Endothelial cell of umbilical vein (primary cell): ENCODE results near the gene RARRES2. TPM values are rescaled to one million over a fixed set of nuclear protein-coding genes. Genes with fewer than 3 reads are reported as not detected.

Source experiments
- BruUV-seq: library from RNA; stranded (reverse); fragments of 400-500 nt; replicated peaks from 2 replicates; lab custom pipeline; 2021; lab: Mats Ljungman, UMichigan
- CTCF ChIA-PET: fragments of 300-600, 350-600 bp; sonication (Branson Sonifier 250); formaldehyde crosslinking; loops from one replicate; lab custom pipeline; 2021; ENCODE audit warnings: antibody characterized with exemption, inconsistent platforms; lab: Charles Lee
- POLR2A ChIA-PET: fragments of 300-600, 350-600 bp; sonication (Branson Sonifier 250); formaldehyde crosslinking; loops from one replicate; lab custom pipeline; 2021; ENCODE audit warnings: antibody characterized with exemption, inconsistent platforms; lab: Charles Lee
- DNase-seq: peaks from one replicate; pipeline ENCODE4 v3.0.0-alpha.2; 2011; ENCODE audit warnings: low read depth, low spot score
- FAIRE-seq: peaks from 2 replicates; lab custom pipeline; 2011; peaks lifted over from hg19 to GRCh38; lab: Jason Lieb, UNC
- H2AFZ ChIP-seq: 2 replicates; pipeline ENCODE4 v1.6.0; 2012; ENCODE audit warnings: low read depth, low read length, control low read depth, inconsistent platforms
- H3K27ac ChIP-seq: 2 replicates; pipeline ENCODE4 v1.5.1; 2011; ENCODE audit warnings: low read depth, mild to moderate bottlenecking, control low read depth, low read length, moderate library complexity; ENCODE audit not compliant: insufficient read depth
- H3K27me3 ChIP-seq, 2 experiments: 2 replicates each; pipeline versions ENCODE4 v1.6.0 to v1.6.1; 2011; ENCODE audit warnings: low read length in 2 of 2, mixed read lengths in 1 of 2; ENCODE audit not compliant: control insufficient read depth in 2 of 2, insufficient read depth in 2 of 2
- H3K36me3 ChIP-seq, 2 experiments: 2 replicates in 1 of 2; 3 replicates in 1 of 2; pipeline ENCODE4 v1.5.1; 2011; ENCODE audit warnings: low read length in 2 of 2, mild to moderate bottlenecking in 1 of 2, moderate library complexity in 1 of 2; ENCODE audit not compliant: control insufficient read depth in 2 of 2, insufficient read depth in 2 of 2; ENCODE audit errors: extremely low read depth in 1 of 2
- H3K4me1 ChIP-seq: 3 replicates; pipeline ENCODE4 v1.5.1; 2011; ENCODE audit warnings: mild to moderate bottlenecking, low read length; ENCODE audit not compliant: control insufficient read depth, insufficient read depth; ENCODE audit errors: extremely low read depth
- H3K4me2 ChIP-seq: 2 replicates; pipeline ENCODE4 v1.6.1; 2011; ENCODE audit warnings: low read length, control low read depth, mixed read lengths; ENCODE audit not compliant: insufficient read depth
- H3K4me3 ChIP-seq, 3 experiments: fragments of 200-600 bp in 1 of 3; sonication (generic), shearing (Covaris generic) in 1 of 3; replicated peaks in 1 of 3; 2 replicates each; pipeline ENCODE4 v1.5.1; 2011 to 2016; ENCODE audit warnings: control low read depth in 3 of 3, low read length in 3 of 3, mild to moderate bottlenecking in 2 of 3, inconsistent platforms in 1 of 3, low read depth in 1 of 3, moderate library complexity in 1 of 3; ENCODE audit not compliant: insufficient read depth in 1 of 3
- H3K79me2 ChIP-seq: 2 replicates; pipeline ENCODE4 v1.6.0; 2012; ENCODE audit warnings: low read length, inconsistent platforms; ENCODE audit not compliant: control insufficient read depth, insufficient read depth
- H3K9ac ChIP-seq: replicated peaks from 2 replicates; pipeline ENCODE3; 2011; ENCODE audit warnings: low read length, control low read depth; ENCODE audit not compliant: insufficient read depth; ENCODE audit errors: extremely low read depth
- H3K9me1 ChIP-seq: replicated peaks from 3 replicates; pipeline ENCODE4 v1.6.0; 2011; ENCODE audit warnings: mild to moderate bottlenecking, low read length; ENCODE audit not compliant: control insufficient read depth, insufficient read depth; ENCODE audit errors: extremely low read depth
- H3K9me3 ChIP-seq: replicated peaks from 2 replicates; pipeline ENCODE4 v1.5.1; 2012; ENCODE audit warnings: low read length, inconsistent platforms; ENCODE audit not compliant: control insufficient read depth, insufficient read depth
- H4K20me1 ChIP-seq: replicated peaks from 2 replicates; pipeline ENCODE3; 2011; ENCODE audit warnings: mild to moderate bottlenecking, low read length; ENCODE audit not compliant: control insufficient read depth, insufficient read depth; ENCODE audit errors: extremely low read depth
- EZH2 ChIP-seq: IDR thresholded peaks from 2 replicates; pipeline ENCODE4 v1.6.1; 2012; ENCODE audit warnings: borderline replicate concordance, low read depth, mild to moderate bottlenecking, moderate library complexity, low read length, inconsistent platforms; ENCODE audit not compliant: severe bottlenecking
- FOS ChIP-seq: IDR thresholded peaks from 2 replicates; pipeline ENCODE4 v1.6.1; 2011; ENCODE audit warnings: mild to moderate bottlenecking, low read length, moderate library complexity, borderline replicate concordance; ENCODE audit not compliant: insufficient read depth
- GATA2 ChIP-seq: IDR thresholded peaks from 2 replicates; pipeline ENCODE4 v1.7.0; 2011; ENCODE audit warnings: low read depth, mild to moderate bottlenecking, moderate library complexity, mixed read lengths, low read length; ENCODE audit not compliant: insufficient read length, insufficient read depth
- JUN ChIP-seq: IDR thresholded peaks from 2 replicates; pipeline ENCODE4 v1.6.1; 2011; ENCODE audit warnings: borderline replicate concordance, low read depth; ENCODE audit not compliant: insufficient read length, insufficient read depth
- MYC ChIP-seq: IDR thresholded peaks from one replicate; pipeline ENCODE4 v1.6.1; 2011; ENCODE audit warnings: mild to moderate bottlenecking, low read depth, low read length
- POLR2A ChIP-seq: IDR thresholded peaks from 2 replicates; pipeline ENCODE4 v1.6.1; 2012; ENCODE audit warnings: low read depth, mild to moderate bottlenecking, control low read depth, low read length
- POLR2AphosphoS5 ChIP-seq: IDR thresholded peaks from 2 replicates; pipeline ENCODE4 v1.6.1; 2012; ENCODE audit warnings: low read depth, mild to moderate bottlenecking, control low read depth, low read length, moderate library complexity; ENCODE audit not compliant: insufficient read depth
- dilution Hi-C: fragments of 300-500 bp; cut with MboI; formaldehyde crosslinking; loops from one replicate; pipeline ENCODE4 v1.15.0; 2019; ENCODE audit warnings: low sequenced_read_pairs; ENCODE audit not compliant: extremely low pct_ligation_motif_present
- intact Hi-C: fragments of 100-400 bp; cut with micrococcal nuclease; formaldehyde crosslinking; loops from one replicate; pipeline ENCODE4 v1.10.0; 2022
- polyA plus RNA-seq, 4 experiments: library from polyadenylated mRNA; depleted of rRNA in 3 of 4; stranded (reverse) in 3 of 4; unstranded in 1 of 4; fragments of >200 nt; gene quantifications; 2 replicates each; pipeline versions ENCODE4 v1.2.1 to v1.2.3, GENCODE V29; 2011 to 2012; ENCODE audit warnings: missing spikeins in 1 of 4
- total RNA-seq: library from RNA; stranded (reverse); gene quantifications from 2 replicates; pipeline ENCODE4 v1.2.3, GENCODE V29; 2021
- TF ChIP-seq, protein P1 (sequence below), 2 donors: IDR thresholded peaks; 1 replicate in 1 of 2; 2 replicates in 1 of 2; pipeline ENCODE4 v1.5.1; 2011; ENCODE audit warnings: low read length in 2 of 2, mild to moderate bottlenecking in 2 of 2, moderate library complexity in 2 of 2, control low read depth in 1 of 2, inconsistent platforms in 1 of 2, low read depth in 1 of 2; ENCODE audit not compliant: insufficient read depth in 1 of 2; ENCODE audit errors: extremely low read depth in 1 of 2
- TF ChIP-seq, protein P2 (sequence below): IDR thresholded peaks from 2 replicates; pipeline ENCODE4 v1.6.1; 2011; ENCODE audit not compliant: insufficient read depth, insufficient read length

Gene RARRES2
- total and polyA plus RNA-seq, 2 donors (not counting 3 experiments of a cell fraction or from before 2014, with no cell fraction given) = not detected

DNA sequence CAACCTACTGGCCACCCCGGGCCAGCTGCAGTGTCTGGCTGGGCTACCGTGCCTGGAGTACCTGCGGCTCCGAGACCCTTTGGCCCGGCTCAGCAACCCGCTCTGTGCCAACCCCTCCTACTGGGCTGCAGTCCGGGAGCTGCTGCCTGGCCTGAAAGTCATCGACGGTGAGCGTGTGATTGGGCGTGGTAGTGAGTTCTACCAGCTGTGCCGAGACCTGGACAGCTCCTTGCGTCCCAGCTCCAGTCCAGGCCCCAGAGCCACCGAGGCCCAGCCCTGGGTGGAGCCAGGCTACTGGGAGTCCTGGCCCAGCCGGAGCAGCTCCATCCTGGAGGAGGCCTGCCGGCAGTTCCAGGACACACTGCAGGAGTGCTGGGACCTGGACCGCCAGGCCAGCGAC, 4.2 kb downstream of the RARRES2 start:
- dilution Hi-C loops (no loop called here), intact Hi-C loops (no loop called here)
- H3K27ac ChIP-seq = no peak overlapping the region
- no peak overlapping the region for H3K4me2 ChIP-seq
- no peak overlapping the region for H3K9ac ChIP-seq
- no peaks in the 10 kb centered on the region for H3K9me1 ChIP-seq
- FAIRE-seq (no peak), DNase-seq (no peak)
- H3K4me3 ChIP-seq = no peak overlapping the region
- H3K36me3 ChIP-seq = no peaks in the 10 kb centered on the region
- ChIA-PET CTCF (no interaction called here), POLR2A (no interaction called here)
- H3K27me3 ChIP-seq = peaks cover 16 to 19% of the 10 kb centered on the region in 2 experiments
- no peaks in the 10 kb centered on the region for H3K4me1 ChIP-seq
- H2AFZ ChIP-seq = no peak overlapping the region
- BruUV-seq = no TSS peak
- H4K20me1 ChIP-seq = no peaks in the 10 kb centered on the region
- H3K9me3 ChIP-seq = no peaks in the 10 kb centered on the region
- TF ChIP-seq, protein P1, sequence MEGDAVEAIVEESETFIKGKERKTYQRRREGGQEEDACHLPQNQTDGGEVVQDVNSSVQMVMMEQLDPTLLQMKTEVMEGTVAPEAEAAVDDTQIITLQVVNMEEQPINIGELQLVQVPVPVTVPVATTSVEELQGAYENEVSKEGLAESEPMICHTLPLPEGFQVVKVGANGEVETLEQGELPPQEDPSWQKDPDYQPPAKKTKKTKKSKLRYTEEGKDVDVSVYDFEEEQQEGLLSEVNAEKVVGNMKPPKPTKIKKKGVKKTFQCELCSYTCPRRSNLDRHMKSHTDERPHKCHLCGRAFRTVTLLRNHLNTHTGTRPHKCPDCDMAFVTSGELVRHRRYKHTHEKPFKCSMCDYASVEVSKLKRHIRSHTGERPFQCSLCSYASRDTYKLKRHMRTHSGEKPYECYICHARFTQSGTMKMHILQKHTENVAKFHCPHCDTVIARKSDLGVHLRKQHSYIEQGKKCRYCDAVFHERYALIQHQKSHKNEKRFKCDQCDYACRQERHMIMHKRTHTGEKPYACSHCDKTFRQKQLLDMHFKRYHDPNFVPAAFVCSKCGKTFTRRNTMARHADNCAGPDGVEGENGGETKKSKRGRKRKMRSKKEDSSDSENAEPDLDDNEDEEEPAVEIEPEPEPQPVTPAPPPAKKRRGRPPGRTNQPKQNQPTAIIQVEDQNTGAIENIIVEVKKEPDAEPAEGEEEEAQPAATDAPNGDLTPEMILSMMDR (IDR thresholded peaks at IDR 0.05; ENCODE audit: extremely low read depth in 1 of 2, insufficient read depth in 1 of 2, low read depth in 1 of 2, low read length in 2 of 2) = no peak
- TF ChIP-seq FOS (no peak), EZH2 (no peak), POLR2AphosphoS5 (no peak), GATA2 (no peak)
- H3K79me2 ChIP-seq = no peaks in the 10 kb centered on the region

DNA sequence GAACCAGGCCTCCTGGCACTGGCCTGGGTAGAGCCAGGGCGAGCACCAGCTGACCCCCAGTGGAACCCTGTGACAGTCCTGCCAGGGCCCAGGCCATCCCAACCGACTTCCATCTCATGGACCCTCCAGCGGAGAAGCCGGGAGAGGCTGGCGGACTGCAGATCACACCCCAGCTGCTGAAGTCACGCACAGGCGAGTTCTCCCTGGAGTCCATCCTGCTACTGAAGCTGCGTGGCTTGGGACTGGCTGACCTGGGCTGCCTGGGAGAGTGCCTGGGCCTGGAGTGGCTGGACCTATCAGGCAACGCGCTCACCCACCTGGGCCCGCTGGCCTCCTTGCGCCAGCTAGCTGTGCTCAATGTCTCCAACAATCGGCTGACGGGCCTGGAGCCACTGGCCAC, 4.7 kb downstream of the RARRES2 start:
- TF ChIP-seq JUN (no peak), FOS (no peak), GATA2 (no peak), EZH2 (no peak), POLR2AphosphoS5 (no peak), MYC (no peak), POLR2A (no peak)
- TF ChIP-seq, protein P1 (IDR thresholded peaks at IDR 0.05; ENCODE audit: extremely low read depth in 1 of 2, insufficient read depth in 1 of 2, low read depth in 1 of 2, low read length in 2 of 2) = no peak
- TF ChIP-seq, protein P2, sequence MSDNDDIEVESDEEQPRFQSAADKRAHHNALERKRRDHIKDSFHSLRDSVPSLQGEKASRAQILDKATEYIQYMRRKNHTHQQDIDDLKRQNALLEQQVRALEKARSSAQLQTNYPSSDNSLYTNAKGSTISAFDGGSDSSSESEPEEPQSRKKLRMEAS = no peak
- H3K9ac ChIP-seq = no peak overlapping the region
- no peak overlapping the region for H2AFZ ChIP-seq
- no peaks in the 10 kb centered on the region for H3K9me3 ChIP-seq
- no peaks in the 10 kb centered on the region for H4K20me1 ChIP-seq
- DNase-seq (no peak), FAIRE-seq (no peak)
- dilution Hi-C loops (no loop called here), intact Hi-C loops (no loop called here)
- H3K36me3 ChIP-seq = no peaks in the 10 kb centered on the region
- no peak overlapping the region for H3K4me3 ChIP-seq
- ChIA-PET CTCF (no interaction called here), POLR2A (no interaction called here)
- H3K4me2 ChIP-seq = no peak overlapping the region
- H3K79me2 ChIP-seq = no peaks in the 10 kb centered on the region
- no TSS peak for BruUV-seq
- H3K27ac ChIP-seq = no peak overlapping the region
- H3K4me1 ChIP-seq = no peaks in the 10 kb centered on the region
- H3K27me3 ChIP-seq = peaks cover 11 to 15% of the 10 kb centered on the region in 2 experiments
- H3K9me1 ChIP-seq = no peaks in the 10 kb centered on the region
